SW480 (cell line): ENCODE results near the gene STAM.
"Not testable (repeated sequence)": the region's sequence is repeated elsewhere in the genome, so short reads cannot be mapped to it uniquely, and the experiment has no call there.

Source experiments
- DNase-seq: peaks from one replicate; pipeline ENCODE4 v3.0.0-alpha.2; 2016; ENCODE audit warnings: low spot score

STAM gene

DNA sequence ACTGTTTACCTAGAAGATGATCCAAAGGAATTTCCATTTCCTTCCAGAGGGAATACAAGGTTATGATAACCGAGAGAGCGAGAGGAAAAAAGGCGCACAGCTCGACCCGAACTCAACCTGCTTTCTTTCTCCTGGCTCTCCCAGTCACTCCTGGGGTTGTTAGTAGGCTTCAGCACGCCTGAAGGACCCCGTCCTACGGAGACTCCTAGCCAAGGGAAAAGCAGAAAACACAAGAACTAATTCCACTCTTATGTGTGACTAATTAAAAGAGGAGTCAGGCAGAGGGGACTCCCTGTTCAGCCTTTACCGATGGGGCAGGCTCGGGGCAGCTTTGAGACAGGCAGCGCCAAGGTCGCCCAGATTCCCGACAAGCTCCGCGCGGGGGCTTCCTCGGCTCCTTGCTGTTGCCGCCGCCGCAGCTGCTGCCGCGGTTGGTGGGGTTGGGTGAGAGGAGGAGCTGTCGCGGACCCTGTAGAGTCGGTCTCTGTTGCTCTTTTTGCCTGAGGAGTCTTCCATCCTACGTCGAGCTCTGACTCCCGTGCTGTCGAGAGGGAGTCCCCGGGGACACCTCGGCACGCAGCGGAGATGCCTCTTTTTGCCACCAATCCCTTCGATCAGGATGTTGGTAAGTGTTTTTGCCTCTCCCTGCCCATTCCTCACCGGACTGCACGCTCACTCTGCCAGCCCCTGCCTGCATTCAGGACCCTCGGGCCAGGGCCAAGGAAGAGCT lies at the start of gene STAM:
Gene STAM (plus strand): TSS at position 397 of the 730 bp plus-strand sequence. CDS start 189 bp downstream, at position 586.
- peak; percentile 86 for DNase-seq

DNA sequence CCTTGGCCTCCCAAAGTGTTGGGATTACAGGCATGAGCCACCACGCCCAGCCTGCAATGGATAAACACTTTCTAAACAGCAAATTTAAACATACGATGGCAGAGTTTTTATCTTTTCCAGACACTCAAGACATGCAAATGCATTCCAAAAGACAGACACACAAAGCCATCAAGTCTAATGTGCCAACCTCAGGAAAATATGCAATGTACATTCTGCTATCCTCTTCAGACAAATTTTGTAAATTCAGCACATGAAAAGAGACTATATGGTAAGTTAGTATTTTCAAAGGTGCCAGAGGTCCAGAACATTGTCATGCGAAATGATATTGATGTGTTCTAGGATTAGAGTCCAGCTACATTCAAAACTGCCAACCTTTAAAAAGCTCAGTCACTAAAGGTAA lies 46.6 kb upstream of the STAM start:
- DNase-seq, result no peak

DNA sequence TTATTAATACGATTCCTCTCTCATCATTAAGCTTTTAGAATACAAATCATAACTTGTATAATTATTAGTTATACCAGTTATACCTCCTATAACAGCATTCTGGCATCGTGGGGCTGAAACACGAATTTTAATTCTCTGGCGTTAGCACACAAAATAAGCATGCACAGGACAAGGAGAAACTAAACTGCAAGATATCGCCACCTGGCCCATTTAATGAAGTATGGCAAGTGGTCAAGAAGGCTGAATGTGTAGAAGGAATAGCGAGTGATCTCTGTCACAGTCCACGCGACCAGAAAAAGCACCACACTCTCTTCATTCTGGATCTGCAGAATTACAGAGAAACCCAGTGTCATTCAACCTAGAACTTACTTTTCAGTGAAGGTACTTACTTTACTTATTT lies 44.9 kb upstream of the STAM start:
- DNase-seq, result peak; percentile 19

DNA sequence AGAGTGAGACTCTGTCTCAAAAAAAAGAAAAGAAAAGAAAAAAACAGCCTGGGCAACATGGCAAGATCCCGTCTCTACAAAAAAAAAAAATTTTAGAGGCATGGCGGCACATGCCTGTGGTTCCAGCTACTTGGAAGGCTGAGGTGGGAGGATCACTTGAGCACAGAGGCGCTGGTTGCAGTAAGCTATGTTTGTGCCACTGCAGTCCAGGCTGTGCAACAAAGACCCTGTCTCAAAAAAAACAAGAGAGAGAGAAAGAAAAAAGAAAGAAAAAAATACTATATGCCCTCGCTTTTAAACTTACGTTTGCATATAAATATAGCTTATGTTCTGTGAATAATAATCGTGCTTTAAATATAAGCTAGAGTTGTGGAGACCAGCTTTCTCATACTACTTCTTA lies 38.0 kb upstream of the STAM start:
- DNase-seq, result no peak

DNA sequence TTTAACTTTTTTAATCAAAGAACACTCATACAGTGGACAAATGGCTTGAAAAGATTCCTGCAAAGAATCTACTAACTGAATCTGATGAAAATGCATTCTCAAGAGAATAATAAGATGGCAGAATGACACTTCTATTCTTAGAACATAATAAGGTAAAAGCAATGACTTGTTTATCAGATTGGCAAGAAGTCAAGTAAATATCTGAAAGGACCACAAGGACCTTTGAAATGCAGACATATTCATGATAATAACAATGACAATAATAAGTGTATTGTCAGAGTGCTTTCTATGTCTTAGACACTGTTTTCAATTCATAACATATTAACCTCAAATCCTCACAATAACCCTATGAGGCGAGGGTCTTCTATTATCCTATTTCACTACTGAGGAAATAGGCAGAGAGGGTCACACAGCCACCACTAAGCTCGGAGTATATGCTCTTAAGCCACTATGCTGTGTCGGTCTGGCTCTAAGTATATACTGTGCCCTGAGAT lies 37.4 kb upstream of the STAM start:
- DNase-seq, result no peak

DNA sequence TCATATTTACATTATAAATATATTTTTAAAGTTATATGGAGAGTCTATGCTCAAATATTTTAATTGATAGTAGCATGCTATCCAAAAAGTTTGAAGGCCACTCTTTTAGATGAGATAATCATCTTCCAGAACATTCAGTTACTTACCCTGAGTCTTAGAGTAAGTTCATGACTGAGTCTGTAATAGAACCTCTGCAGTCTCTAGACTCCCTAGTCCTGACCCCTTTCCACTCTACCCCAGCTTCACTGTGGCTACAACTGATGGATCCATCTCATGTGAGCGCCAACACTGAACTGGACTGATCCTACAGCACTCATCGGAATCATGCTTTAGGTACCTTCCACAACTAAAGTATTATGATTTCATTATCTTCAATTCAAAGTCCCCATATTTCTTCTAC lies 36.9 kb upstream of the STAM start:
- DNase-seq, result no peak

DNA sequence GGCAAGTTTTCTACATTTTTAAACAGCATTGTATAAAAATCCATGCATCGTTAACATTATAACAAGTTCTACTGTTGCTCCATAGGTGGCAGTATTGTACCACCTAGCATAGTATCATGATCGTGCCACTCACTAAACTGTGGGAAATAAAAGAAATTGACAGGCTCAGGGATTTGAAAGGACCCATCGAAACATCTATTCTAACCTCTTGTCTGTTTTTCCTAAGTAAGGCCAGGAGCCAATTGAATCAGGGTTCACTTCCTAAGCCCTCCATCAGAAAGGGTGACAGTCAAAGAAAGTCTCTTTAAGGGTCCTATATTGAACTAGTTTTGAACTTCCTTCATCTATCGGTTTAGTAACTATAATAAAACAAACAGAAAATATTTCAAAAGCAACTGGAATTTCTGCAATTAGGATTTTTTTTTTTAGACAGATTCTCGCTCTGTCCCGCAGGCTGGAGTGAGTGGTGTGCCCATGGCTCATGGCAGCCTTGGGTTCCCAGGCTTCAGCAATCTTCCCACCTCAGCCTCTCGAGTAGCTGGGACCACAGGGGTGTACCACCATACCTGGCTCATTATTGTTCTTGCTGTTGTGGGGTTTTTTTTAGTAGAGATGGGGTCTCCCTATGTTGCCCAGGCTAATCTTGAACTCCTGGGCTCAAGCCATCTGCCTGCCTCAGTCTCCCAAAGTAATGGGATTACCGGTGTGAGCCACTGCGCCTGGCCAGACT lies 36.2 kb upstream of the STAM start:
- DNase-seq, result peak; percentile 56

DNA sequence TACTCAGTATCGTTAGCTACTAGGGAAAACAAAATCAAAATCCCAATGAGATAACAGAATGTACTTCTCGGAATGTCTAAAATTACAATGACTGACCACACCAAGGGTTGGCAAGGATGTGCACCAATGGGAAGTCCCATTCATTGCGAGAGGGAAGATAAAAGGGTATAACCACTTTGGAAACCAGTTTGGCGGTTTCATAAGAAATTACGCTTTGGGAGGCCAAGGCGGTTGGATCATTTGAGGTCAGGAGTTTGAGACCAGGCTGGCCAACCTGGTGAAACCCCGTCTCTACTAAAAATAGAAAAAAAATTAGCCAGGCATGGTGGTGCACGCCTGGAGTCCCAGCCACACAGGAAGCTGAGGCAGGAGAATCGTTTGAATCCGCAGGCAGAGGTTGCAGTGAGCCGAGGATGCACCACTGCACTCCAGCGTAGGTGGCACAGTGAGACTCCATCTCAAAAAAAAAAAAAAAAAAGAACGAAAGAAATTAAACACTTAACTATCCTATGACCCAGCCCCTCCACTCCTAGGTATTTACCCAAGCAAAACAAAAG lies 34.4 kb upstream of the STAM start:
- DNase-seq, result no peak

DNA sequence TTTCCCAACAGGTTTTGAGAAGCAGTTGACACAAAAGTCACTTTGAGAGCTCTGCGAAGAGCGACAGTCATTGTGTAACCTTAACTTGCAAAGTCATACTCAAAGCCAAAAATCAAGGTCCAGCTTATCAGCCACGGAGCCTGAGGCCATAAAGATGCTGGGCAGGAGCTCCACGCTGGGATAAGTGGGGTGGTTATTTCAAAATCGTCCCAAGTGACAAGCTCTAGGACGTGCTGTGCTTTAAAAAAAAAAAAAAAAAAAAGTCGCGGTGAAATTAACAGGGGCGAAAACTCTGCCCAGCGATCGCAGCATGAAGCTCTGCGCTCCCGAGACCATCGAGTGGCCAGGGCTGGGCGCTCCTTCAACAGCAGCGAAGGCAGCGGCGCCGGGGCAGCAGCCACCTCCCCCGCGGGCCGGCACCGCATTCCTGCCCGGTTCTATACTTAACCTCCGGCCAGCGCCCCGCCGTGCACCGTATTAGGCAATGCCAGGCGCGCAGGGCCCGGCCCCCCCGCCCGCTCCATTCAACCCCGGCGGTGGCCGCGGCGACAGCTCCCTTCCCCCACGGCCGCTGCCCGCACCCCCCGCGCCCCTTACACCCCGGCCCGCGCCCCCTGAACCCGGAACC lies 27.4 kb upstream of the STAM start:
- DNase-seq, result peak; percentile 75

DNA sequence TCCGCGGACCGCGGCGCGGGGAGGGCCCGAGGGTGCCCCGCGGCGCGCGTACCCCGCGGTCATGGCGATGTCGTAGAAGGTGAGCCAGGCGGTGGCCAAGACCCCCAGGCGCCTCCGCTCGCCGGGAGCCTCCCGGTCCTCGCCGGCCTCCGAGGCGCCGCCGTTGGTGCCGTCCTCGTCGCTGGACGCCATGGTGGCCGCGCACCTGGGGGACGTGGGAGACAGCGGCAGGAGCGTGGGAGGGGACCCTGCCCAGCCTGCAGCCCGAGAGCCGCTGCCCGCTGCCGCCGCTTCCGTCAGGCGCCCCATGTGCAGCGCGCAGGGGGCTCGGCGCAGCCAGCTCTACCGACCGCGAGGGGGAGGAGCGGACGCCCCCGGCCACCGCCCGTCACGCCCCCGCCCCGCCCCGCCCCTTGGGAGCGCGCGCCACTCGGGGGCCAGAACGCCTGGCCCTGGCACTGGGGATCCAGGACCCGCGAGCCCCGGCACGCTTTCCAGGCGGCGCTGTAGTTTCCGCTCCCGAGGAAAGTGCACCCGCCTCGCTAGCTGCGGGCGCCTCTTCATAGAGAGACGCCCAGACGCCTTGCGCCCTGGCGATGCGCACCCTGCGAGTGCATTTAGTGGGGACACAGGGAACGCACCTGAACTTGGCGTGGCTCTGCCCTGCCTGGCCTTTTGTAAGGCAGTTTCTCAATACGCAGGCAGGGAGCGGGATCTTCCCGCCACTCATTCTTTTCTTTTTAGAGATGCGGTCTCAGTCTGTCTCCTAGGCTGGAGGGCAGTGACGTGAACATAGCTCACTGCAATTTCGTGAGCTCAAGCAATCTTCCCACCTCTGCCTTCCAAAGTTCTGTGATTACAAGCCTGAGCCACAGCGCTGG lies 26.7 kb upstream of the STAM start, which contains the start of gene HACD1:
Gene HACD1 (minus strand): TSS at position 344 of the 881 bp plus-strand sequence. CDS start 35 bp downstream, at position 309.
- DNase-seq, result peak; percentile 69

DNA sequence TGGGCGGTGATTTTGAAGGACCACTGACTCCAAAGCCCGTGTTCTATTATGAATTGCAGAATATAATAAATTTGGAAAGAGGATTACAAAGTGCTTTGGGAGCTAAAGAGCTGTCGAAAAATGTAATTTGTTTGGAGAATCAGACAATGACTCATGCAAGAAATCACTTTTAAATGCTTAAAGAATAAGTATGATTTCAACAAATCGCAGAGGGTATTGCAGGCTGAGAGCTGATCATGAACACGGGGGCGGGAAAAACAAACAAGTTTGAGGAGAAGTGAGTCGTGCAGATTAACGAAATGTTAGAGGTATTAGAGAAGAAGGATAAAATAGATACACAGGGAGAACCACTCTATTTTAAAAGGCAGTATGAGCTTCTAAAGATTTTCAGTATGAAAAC lies 21.9 kb upstream of the STAM start:
- DNase-seq, result no peak

DNA sequence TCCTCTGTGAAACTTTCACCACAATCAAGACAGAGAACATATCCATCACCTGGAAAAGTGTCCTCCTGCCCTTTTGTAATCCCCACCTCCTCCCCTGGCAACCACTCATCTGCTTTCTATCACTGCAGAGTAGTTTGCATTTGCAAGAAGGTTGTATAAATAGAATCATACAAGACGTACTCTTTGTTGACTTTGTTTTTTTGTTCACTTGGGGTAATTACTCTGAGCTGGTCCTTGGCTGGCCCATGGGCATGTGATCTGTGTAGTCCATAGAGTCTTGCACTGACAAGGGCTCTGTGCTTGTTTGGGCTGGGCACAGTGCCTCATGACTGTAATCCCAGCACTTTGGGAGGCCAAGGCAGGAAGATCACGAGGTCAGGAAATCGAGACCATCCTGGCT lies 19.0 kb upstream of the STAM start:
- no peak for DNase-seq

DNA sequence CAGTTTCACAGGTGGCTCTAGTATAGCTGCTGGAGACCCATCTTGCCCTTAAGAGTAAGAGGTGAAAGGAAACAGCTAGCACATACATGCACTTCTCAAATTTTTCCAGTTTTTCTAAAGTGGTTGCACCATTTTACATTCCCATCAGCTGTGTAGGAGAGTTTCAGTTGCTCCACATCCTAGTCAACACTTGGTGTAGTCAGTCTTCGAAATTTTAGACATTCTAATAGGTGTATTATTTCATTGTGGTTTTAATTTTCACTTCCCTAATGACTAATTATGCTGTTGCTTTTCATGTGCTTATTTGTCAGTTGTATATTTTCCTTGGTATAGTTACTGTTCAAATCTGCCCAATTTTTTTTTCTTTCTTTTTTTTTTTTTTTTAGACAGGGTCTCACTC lies 17.3 kb upstream of the STAM start:
- no peak for DNase-seq

DNA sequence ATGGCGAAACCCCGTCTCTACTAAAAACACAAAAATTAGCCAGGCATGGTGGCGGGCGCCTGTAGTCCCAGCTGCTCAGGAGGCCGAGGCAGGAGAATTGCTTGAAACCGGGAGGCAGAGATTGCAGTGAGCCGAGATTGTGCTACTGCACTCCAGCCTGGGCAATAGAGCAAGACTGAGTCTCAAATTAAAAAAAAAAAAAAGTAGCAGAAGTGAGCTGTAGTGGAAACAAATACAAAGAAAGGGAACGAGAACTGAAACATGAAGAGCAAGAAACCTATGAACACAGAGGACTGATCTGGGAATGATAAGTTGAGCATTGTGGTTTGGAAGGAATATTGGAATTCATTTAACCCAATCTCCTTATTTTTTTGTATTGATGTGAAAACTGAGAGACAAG lies 11.4 kb upstream of the STAM start:
- not testable (repeated sequence) for DNase-seq

DNA sequence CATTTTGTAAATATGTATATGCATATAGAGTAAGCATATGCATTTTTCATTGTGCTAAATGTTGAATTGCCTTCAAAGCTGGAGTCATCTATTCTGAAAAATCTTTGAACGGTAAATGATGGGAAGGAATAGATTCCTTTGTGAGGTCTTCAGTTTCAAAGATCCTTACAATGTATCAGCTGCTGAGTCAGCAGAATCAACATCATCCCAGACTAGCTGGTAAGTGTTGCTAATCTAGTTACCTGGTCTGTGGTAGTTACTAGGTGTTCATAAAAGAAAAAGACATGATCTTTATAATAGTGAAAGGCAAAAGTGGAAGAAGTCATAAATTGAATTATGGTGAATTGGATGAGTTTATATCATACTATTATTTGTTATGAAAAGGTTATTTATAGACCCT lies 10.6 kb upstream of the STAM start:
- DNase-seq, result no peak

DNA sequence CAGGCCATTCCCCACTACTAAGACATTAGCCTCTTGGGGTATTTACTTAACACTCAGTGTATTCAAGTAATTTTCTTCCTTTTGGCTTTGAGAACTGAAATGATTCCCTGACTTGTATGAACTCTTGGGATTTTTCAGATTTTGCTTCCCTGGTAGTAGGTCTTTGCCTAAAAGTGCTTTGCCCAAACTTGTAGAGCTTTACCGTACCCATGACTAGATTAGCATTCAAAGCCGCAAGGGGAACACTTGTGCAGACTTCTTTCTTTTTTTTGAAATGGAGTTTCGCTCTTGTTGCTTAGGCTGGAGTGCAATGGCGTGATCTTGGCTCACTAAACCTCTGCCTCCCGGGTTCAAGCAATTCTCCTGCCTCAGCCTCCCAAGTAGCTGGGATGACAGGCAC lies 6.1 kb upstream of the STAM start:
- DNase-seq, result no peak

DNA sequence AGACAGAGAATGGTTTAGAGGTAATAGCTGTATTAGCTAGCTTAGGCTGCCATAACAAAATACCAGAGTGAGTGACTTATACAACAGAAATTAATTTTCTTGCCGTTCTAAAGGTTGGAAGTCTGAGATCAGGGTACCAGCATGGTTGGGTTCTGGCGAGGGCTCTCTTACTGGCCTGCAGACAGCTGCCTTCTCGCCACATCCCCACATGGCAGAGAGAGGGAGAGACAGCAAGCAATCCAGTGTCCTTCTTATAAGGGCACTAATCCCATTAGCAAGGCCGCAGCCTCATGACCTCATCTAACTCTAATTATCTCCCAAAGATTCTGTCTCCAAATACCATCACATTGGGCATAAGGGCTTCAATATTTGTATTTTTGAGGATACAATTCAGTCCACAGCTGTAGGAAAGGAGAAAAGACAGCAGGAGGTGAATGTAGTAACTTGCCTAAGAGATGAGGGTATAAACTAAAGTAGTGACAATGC lies 3.6 kb upstream of the STAM start:
- DNase-seq, result no peak

DNA sequence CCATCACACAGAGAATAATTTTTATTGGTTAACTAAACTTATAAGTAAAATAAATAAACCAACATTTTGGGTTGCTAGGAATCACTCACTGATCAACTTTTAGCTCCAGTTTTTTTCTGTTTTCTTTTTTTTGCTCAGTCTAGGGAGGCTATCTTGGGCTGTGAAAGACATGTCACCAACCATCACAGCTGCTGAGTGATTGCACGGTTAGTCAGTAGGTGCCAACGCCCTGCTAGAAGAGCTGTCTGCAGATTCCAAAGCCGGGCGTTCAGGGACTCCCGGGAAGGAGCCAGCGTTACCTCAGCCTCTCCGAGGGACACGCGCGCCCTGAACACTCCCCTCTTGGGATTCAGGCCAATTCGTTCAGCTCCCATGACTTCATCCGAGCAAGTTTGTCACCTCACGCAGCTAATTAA lies 604 bp upstream of the STAM start:
- DNase-seq, result peak; percentile 88

DNA sequence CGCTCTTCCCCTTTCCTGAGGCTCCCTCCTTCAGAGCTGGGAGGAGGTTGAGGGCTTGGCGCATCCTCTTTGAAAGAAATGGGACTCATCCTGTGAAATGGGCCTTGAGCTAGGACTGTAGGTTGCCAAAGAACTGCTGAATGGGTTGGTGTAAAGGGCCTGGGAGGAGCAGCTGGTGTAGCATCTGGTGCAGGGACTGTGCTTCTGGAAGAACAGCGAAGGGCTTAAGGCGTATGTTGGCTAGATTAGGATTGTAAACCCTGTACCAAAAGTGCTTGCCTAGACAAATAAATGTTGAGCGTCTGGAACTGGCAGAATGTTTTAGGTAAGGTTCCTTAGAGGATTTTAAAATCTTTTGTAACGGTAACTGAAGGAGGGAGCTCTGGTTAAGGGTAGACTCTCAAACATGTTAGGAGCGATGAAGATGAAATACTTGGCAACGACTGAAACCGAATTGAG lies 563 bp downstream of the STAM start:
- peak; percentile 34 for DNase-seq

DNA sequence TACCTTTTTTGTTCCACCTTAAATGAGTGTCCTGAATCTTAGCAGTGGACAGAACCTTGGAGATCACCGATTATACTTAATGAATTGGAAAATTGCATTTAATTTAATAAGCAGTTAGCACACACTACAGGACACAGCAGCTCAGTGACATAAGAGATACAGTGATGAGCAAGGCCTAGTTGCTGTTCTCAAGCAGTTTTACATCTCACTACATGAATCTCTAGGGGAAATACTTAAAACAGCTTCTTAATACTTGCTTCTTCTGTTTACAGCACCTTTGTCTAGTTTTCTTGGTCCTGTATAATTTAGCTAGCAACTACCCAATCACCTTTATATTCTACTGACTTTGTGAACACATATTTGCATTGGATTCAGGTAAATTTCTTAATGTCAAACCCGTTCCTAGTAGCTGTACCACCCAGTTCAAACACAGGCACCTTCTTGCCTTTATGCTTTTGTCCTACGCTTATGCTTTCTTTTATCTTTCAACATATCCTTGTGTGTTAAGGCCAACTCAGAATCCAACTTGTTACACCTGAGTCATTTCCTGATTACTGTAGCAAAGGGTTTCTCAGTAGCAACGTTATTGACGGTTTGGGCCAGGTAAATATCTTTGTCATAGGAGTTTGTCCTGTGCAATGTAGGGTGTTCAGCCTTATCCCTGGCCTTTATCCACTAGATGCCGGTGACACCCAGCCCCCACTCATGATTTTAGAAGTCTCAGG lies 1.8 kb downstream of the STAM start:
- no peak for DNase-seq

DNA sequence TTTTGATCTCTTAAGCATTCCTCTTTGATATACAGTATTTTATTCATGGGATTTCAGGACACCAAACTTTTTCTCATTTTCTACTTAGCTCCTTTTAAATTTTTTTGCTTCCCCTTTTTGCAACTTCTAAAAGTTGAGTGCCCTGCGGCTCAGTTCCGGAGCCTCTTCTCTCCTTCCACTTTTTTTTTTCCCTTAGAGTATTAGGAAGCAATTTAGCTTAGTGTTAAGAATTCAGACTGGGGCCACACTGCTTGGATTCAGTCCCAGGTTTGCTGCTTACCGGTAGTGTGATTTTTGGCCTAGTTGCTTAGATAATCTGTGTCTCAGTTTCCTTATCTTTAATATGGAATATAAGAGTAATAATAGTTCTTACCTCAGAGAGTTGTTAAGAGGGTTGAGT lies 3.4 kb downstream of the STAM start:
- DNase-seq, result no peak
